WTC11 (cell line): Measurements from ENCODE around the gene CGB2. TPM values are rescaled to one million over a fixed set of nuclear protein-coding genes. Genes with fewer than 3 reads are reported as not detected.
A peak's percentile ranks its signal among the peaks of the same experiment; 100 is the strongest.
"Not testable (repeated sequence)": the region's sequence is repeated elsewhere in the genome, so short reads cannot be mapped to it uniquely, and the experiment has no call there.

Experiments used
- ATAC-seq: fragments of 200-7000 bp; cut with Tn5 transposase; 2 replicates; pipeline ENCODE4 v1.10.0; 2021; ENCODE audit warnings: mild to moderate bottlenecking, moderate library complexity
- CTCF ChIA-PET: fragments of 300-600 bp; sonication (Branson Sonifier 250); formaldehyde crosslinking; loops from one replicate; lab custom pipeline; 2021; ENCODE audit warnings: antibody characterized with exemption; lab: Charles Lee
- POLR2A ChIA-PET: fragments of 350-600 bp; sonication (Branson Sonifier 250); formaldehyde crosslinking; loops from one replicate; lab custom pipeline; 2021; ENCODE audit warnings: antibody characterized with exemption; lab: Charles Lee
- DNase-seq: peaks from one replicate; pipeline ENCODE4 v3.0.0; 2021; ENCODE audit warnings: low spot score
- H3K27ac Mint-ChIP-seq: 2 replicates; pipeline ENCODE4 v1.8.0; 2021; ENCODE audit warnings: mixed read lengths
- H3K27me3 Mint-ChIP-seq: 2 replicates; pipeline ENCODE4 v1.8.0; 2021; ENCODE audit warnings: low read depth, mild to moderate bottlenecking, moderate library complexity, mixed read lengths
- H3K36me3 Mint-ChIP-seq: 2 replicates; pipeline ENCODE4 v1.8.0; 2021; ENCODE audit warnings: mixed read lengths
- H3K4me1 Mint-ChIP-seq: 2 replicates; pipeline ENCODE4 v1.8.0; 2022; ENCODE audit warnings: mixed read lengths
- H3K4me3 Mint-ChIP-seq: 2 replicates; pipeline ENCODE4 v1.8.0; 2021; ENCODE audit warnings: mild to moderate bottlenecking, moderate library complexity, mixed read lengths
- H3K9me3 Mint-ChIP-seq: 2 replicates; pipeline ENCODE4 v1.8.0; 2021; ENCODE audit warnings: mixed read lengths
- AR ChIP-seq: fragments of 250-450 bp; sonication (Bioruptor Pico); IDR thresholded peaks from 2 replicates; pipeline ENCODE4 v1.9.0; 2021; ENCODE audit warnings: mild to moderate bottlenecking
- CREB1 ChIP-seq: sonication (generic); formaldehyde crosslinking; IDR thresholded peaks from 2 replicates; pipeline ENCODE4 v1.8.0; 2023; ENCODE audit warnings: mild to moderate bottlenecking, missing genetic modification reagents
- EMX1 ChIP-seq: fragments of 250-450 bp; sonication (Bioruptor Pico); IDR thresholded peaks from 2 replicates; pipeline ENCODE4 v1.8.0; 2021; ENCODE audit warnings: mild to moderate bottlenecking
- ESRRA ChIP-seq: sonication (generic); formaldehyde crosslinking; IDR thresholded peaks from 2 replicates; pipeline ENCODE4 v1.8.1; 2022; ENCODE audit warnings: mild to moderate bottlenecking, missing genetic modification reagents, borderline replicate concordance
- JUN ChIP-seq: sonication (generic); formaldehyde crosslinking; IDR thresholded peaks from 2 replicates; pipeline ENCODE4 v1.8.0; 2023; ENCODE audit warnings: mild to moderate bottlenecking, missing genetic modification reagents
- KAT7 ChIP-seq: sonication (generic); formaldehyde crosslinking; IDR thresholded peaks from 2 replicates; pipeline ENCODE4 v1.8.1; 2023; ENCODE audit warnings: missing genetic modification reagents, mild to moderate bottlenecking, borderline replicate concordance
- NFATC4 ChIP-seq: fragments of 250-450 bp; sonication (Bioruptor Pico); IDR thresholded peaks from 2 replicates; pipeline ENCODE4 v1.9.0; 2021; ENCODE audit warnings: mild to moderate bottlenecking
- NFYB ChIP-seq: sonication (generic); formaldehyde crosslinking; conservative IDR thresholded peaks from 2 replicates; pipeline ENCODE4 v1.8.0; 2022; ENCODE audit warnings: low read depth, missing genetic modification reagents
- NR1H2 ChIP-seq: sonication (generic); formaldehyde crosslinking; IDR thresholded peaks from 2 replicates; pipeline ENCODE4 v1.9.0; 2021; ENCODE audit warnings: mild to moderate bottlenecking, moderate library complexity, missing genetic modification reagents
- OVOL2 ChIP-seq: fragments of 250-450 bp; sonication (Bioruptor Pico); IDR thresholded peaks from 2 replicates; pipeline ENCODE4 v1.9.0; 2021; ENCODE audit warnings: mild to moderate bottlenecking, borderline replicate concordance
- RORB ChIP-seq: fragments of 250-450 bp; sonication (Bioruptor Pico); IDR thresholded peaks from 2 replicates; pipeline ENCODE4 v1.9.0; 2021; ENCODE audit warnings: mild to moderate bottlenecking
- SOX15 ChIP-seq: fragments of 250-450 bp; sonication (Bioruptor Pico); IDR thresholded peaks from 2 replicates; pipeline ENCODE4 v1.9.0; 2021; ENCODE audit warnings: mild to moderate bottlenecking
- TEAD1 ChIP-seq: sonication (generic); formaldehyde crosslinking; IDR thresholded peaks from 2 replicates; pipeline ENCODE4 v1.8.0; 2022; ENCODE audit warnings: mild to moderate bottlenecking, missing genetic modification reagents
- ZBTB43 ChIP-seq: sonication (generic); formaldehyde crosslinking; IDR thresholded peaks from 2 replicates; pipeline ENCODE4 v1.8.1; 2023; ENCODE audit warnings: mild to moderate bottlenecking, missing genetic modification reagents
- ZNF281 ChIP-seq: sonication (generic); formaldehyde crosslinking; IDR thresholded peaks from 2 replicates; pipeline ENCODE4 v1.8.0; 2023; ENCODE audit warnings: mild to moderate bottlenecking, missing genetic modification reagents
- ZNF416 ChIP-seq: fragments of 250-450 bp; sonication (Bioruptor Pico); IDR thresholded peaks from 2 replicates; pipeline ENCODE4 v1.9.0; 2021; ENCODE audit warnings: mild to moderate bottlenecking, inconsistent platforms
- total RNA-seq: library from RNA; stranded (reverse); gene quantifications from 3 replicates; pipeline ENCODE4 v1.2.3, GENCODE V29; 2021
- TF ChIP-seq, protein P1 (sequence below): sonication (generic); formaldehyde crosslinking; IDR thresholded peaks from 2 replicates; pipeline ENCODE4 v1.8.0; 2022; ENCODE audit warnings: mild to moderate bottlenecking, missing genetic modification reagents
- TF ChIP-seq, protein P2 (sequence below): sonication (generic); formaldehyde crosslinking; IDR thresholded peaks from 2 replicates; pipeline ENCODE4 v1.8.1; 2022; ENCODE audit warnings: missing genetic modification reagents, borderline replicate concordance
- TF ChIP-seq, protein P3 (sequence below): sonication (generic); formaldehyde crosslinking; IDR thresholded peaks from 2 replicates; pipeline ENCODE4 v1.8.0; 2022; ENCODE audit warnings: mild to moderate bottlenecking, missing genetic modification reagents

The CGB2 gene
- total RNA-seq, 1 experiment from 2014 or later = not detected

DNA sequence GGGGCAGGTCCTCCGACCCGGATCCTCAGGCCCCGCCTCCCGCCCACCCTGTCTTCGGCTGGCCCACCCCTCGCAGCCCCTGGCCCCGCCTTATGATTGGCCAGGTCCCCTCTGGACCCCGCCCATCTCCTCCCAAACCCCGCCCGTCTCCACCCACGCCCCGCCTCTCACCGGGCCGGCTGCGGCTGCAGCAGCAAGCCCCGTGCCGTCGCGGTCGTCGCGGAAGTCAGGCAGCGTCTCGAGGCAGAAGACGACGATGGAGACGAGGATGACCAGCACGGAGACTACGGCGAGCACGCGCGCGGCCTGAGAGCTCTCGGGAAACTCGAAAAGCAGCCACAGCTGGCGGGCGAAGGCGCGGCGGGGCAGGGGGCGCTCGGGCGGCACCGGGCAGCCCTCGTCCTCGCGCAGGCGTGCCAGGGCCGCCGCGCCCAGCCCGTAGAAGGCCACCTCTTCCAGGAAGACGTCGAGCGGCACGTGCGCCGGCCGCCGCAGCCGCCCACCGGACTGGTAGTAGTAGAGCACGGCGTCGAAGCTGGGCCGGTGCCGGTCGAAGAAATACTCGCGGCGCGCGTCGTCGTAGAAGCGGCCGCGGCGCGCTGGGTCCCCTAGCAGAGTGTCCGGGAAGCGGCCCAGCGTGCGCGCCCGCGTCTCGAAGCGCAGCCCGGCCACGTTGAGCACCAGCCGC lies 40.3 kb downstream of the CGB2 start (continued):
- TF ChIP-seq, protein P1, sequence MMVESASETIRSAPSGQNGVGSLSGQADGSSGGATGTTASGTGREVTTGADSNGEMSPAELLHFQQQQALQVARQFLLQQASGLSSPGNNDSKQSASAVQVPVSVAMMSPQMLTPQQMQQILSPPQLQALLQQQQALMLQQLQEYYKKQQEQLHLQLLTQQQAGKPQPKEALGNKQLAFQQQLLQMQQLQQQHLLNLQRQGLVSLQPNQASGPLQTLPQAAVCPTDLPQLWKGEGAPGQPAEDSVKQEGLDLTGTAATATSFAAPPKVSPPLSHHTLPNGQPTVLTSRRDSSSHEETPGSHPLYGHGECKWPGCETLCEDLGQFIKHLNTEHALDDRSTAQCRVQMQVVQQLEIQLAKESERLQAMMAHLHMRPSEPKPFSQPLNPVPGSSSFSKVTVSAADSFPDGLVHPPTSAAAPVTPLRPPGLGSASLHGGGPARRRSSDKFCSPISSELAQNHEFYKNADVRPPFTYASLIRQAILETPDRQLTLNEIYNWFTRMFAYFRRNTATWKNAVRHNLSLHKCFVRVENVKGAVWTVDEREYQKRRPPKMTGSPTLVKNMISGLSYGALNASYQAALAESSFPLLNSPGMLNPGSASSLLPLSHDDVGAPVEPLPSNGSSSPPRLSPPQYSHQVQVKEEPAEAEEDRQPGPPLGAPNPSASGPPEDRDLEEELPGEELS (CRISPR knock-in tag) = peak; percentile 95
- TF ChIP-seq SOX15 (no peak), NFYB (CRISPR knock-in tag) (peak; percentile 9; the same call in 1 of the 2 replicates), NR1H2 (CRISPR knock-in tag) (no peak), EMX1 (CRISPR knock-in tag) (no peak), ESRRA (CRISPR knock-in tag) (peak; percentile 93; the same call in 1 of the 2 replicates), TEAD1 (CRISPR knock-in tag) (peak; percentile 97), KAT7 (CRISPR knock-in tag) (no peak), AR (CRISPR knock-in tag) (no peak), OVOL2 (no peak), ZBTB43 (peak; percentile 75; the same call in 1 of the 2 replicates), RORB (CRISPR knock-in tag) (no peak)
- TF ChIP-seq, protein P2, sequence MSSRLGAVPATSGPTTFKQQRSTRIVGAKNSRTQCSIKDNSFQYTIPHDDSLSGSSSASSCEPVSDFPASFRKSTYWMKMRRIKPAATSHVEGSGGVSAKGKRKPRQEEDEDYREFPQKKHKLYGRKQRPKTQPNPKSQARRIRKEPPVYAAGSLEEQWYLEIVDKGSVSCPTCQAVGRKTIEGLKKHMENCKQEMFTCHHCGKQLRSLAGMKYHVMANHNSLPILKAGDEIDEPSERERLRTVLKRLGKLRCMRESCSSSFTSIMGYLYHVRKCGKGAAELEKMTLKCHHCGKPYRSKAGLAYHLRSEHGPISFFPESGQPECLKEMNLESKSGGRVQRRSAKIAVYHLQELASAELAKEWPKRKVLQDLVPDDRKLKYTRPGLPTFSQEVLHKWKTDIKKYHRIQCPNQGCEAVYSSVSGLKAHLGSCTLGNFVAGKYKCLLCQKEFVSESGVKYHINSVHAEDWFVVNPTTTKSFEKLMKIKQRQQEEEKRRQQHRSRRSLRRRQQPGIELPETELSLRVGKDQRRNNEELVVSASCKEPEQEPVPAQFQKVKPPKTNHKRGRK (CRISPR knock-in tag) = no peak

DNA sequence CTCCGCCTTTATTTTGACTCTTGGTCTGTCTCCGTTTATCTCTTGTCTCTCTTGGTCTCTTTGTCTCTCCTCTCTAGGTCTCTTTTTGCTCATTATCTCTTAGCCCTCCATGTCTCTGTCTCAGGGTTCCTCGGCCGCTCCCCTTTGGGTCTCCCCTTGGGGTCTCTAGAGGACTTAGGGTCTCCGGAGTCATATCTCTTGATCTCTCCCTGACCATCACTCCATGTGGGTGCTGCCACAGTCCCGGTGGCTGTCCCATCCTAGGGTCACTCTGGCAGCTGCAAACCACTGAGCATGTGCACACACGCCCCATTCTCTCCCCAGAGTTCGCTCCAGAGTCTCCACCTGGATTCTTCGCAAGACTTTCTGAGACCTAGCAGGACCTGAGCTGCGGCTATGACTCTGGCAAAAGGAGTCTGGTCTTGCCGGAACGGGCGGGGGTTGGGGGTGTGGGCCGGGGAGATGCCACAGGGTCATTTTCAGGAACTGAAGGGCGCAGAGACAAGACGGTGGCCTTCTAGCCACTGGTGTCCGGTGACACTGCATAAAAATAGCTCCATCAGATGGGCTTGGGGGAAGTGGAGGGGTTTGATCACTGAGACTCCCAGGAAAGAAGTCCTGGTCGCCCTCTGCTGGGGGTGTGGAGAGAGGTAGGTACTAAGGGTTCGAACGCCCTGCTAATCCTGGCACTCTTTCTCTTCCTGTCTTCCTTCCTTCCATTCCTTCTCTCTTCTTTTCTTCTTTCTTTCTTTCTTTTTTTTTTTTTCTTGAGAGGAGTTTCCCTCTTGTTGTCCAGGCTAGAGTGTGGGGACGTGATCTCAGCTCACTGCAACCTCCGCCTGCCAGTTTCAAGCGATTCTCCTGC lies 42.1 kb downstream of the CGB2 start:
- ATAC-seq (peak; percentile 23; the same call in 1 of the 2 replicates), DNase-seq (peak; percentile 68)
- no peaks in the 10 kb centered on the region for H3K36me3 Mint-ChIP-seq
- H3K4me3 Mint-ChIP-seq = peak overlapping the region; percentile 68
- TF ChIP-seq ZNF281 (CRISPR knock-in tag) (no peak), CREB1 (CRISPR knock-in tag) (no peak), JUN (no peak), NFYB (CRISPR knock-in tag) (no peak), ZNF416 (CRISPR knock-in tag) (no peak), NFATC4 (CRISPR knock-in tag) (no peak)
- TF ChIP-seq, protein P3, sequence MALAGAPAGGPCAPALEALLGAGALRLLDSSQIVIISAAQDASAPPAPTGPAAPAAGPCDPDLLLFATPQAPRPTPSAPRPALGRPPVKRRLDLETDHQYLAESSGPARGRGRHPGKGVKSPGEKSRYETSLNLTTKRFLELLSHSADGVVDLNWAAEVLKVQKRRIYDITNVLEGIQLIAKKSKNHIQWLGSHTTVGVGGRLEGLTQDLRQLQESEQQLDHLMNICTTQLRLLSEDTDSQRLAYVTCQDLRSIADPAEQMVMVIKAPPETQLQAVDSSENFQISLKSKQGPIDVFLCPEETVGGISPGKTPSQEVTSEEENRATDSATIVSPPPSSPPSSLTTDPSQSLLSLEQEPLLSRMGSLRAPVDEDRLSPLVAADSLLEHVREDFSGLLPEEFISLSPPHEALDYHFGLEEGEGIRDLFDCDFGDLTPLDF (CRISPR knock-in tag) = no peak
- H3K4me1 Mint-ChIP-seq = peaks cover 8% of the 10 kb centered on the region; the same call in 1 of the 2 replicates
- POLR2A ChIA-PET = no interaction called here
- peaks cover 78% of the 10 kb centered on the region for H3K27me3 Mint-ChIP-seq
- CTCF ChIA-PET = interaction anchor here (0.6 to 2.8 kb wide), 28 partner anchors 9 to 152 kb away, joined by 3 to 38 read pairs (median 6); partner anchors contain the start of genes CGB2, CGB7, GYS1 and LHB
- H3K27ac Mint-ChIP-seq = no peak overlapping the region
- H3K9me3 Mint-ChIP-seq = peaks cover 8% of the 10 kb centered on the region

DNA sequence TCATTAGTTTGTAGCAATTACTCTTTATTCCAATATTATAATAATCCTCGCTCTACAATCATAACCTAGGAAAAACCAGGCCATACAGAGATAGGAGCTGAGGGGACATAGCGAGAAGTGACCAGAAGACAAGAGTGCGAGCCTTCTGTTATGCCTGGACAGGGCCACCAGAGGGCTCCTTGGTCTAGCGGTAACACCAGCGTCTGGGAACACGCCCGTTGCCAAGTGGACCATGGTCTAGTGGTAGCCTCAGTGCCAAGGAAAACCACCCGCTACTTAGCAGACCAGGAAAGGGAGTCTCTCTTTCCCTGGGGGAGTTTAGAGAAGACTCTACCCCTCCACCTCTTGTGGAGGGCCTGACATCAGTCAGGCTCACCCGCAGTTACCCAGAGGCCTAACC lies 43.2 kb downstream of the CGB2 start:
- H3K27me3 Mint-ChIP-seq = peaks cover 74% of the 10 kb centered on the region
- H3K9me3 Mint-ChIP-seq, H3K4me1 Mint-ChIP-seq, H3K36me3 Mint-ChIP-seq, H3K4me3 Mint-ChIP-seq, H3K27ac Mint-ChIP-seq, ATAC-seq: not testable (repeated sequence)
- CTCF ChIA-PET = interaction anchor here (0.6 to 2.8 kb wide), 16 partner anchors 9 to 150 kb away, joined by 3 to 38 read pairs (median 12); partner anchors contain the start of genes CGB2, CGB7, GYS1 and LHB
- peak; percentile 61 for DNase-seq
- POLR2A ChIA-PET = interaction anchor here (0.6 kb wide), 1 partner anchor 26 kb away, joined by 9 read pairs; no protein-coding TSS in a partner anchor
